ENCODE measurements around the gene IGF1.
"Not testable (repeated sequence)": the region's sequence is repeated elsewhere in the genome, so short reads cannot be mapped to it uniquely, and the experiment has no call there.

The IGF1 gene

GRCh38 chr12:102454808-102455760 lies 25.3 kb downstream of the IGF1 start:
- no peak for DNase-seq

GRCh38 chr12:102454330-102454729 lies 26.0 kb downstream of the IGF1 start:
- DNase-seq = no peak

DNA sequence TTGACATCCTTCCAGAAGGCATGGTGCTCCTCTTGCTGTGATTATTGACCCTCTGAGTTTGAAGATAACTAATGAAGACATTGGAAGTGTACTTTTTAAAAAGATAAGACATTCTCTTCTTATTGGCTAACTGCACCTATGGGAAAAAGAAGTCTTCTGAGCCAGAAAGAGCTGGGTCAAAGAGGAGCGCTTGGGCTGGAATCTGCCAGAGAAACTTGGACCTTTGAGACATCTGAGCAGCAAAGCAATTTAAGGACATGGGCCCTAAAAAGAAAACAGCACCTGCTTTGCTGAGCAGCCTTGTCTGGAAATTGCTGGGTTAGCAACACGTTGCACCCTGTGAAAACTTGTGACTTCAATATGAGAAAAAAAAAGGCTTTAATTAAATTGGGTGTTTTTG lies 27.8 kb downstream of the IGF1 start:
- no peak for DNase-seq

- not testable (repeated sequence) for DNase-seq
Observed at GRCh38 chr12:102449018-102449417, 31.3 kb downstream of the IGF1 start.

DNA sequence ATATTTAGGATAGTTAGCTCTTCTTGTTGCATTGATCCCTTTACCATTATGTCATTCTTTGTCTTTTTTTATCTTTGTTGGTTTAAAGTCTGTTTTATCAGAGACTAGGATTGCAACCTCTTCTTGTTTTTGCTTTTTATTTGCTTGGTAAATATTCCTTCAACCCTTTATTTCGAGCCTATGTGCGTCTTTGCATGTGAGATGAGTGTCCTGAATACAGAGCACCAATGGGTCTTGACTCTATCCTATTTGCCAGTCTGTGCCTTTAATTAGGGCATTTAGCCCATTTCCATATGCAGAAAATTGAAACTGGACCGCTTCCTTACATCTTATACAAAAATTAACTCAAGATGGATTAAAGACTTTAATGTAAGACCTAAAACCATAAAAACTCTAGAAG lies 32.9 kb downstream of the IGF1 start:
- DNase-seq = not testable (repeated sequence)

- no peak for DNase-seq
Observed at GRCh38 chr12:102444707-102445106, 35.7 kb downstream of the IGF1 start.

- no peak for DNase-seq
Observed at GRCh38 chr12:102444093-102444492, 36.3 kb downstream of the IGF1 start.

GRCh38 chr12:102441077-102441596 lies 39.2 kb downstream of the IGF1 start:
- DNase-seq = no peak

DNA sequence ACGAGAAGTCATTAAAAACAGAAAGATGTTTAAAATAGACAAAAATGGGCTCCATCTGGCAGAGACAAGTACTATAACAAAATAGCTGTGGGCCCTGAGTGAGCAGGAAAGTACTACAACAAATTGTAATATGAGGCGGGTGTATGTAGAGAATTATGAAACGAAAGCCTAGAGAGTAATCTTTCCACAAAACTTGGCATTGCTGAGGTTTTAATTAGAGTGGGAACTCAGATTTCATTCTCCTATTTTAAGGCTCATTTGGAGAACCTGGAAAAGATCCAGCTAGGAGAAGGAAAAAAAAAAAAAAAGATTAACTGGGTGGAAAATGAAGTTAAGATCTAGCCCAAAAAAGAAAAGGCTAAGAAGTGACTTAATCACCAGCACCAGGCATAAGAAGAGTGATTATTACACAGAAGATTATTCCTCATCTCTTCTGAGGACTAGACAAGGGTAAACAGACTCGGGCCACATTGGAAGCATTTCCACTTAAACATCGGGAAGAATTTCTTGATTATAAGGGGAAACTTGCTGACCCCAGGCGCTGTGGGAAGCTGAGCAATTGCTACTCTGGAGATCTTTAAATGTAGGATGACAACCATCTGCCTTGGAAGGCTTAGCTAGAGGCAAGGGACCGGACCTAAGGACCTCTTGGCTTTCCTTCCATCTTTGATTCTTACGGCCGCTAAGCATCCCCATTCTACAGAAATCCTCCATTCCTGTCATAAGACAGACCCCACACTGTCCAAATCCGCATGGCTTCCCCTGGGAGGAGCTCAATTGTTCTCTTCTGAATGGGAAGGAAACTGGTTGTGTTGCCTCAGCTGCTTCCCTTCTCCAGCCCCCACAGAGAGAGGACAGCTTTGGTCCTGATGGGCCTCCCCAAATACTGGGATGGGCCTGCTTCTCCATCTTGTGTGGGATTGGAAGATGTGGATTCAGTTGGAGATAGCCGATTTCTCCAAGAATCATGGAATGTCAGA lies 40.6 kb downstream of the IGF1 start:
- DNase-seq = no peak

DNA sequence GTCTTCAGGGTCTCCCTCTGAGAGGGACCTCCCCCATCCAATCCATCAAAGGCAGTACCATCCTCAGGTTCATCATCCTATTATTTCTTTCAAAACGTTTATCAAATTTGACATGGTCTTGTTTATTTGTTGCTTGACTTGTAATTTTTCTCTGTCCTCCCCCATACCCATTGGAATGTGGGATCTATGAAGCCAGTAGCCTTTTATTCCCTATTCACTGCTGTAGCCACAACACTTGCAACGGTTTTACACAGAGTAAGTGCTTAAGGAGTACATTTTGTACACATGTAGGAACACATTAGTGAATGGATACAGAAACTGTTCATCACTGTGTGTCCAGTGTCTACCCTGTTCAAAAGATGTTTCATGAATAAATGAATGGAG lies 41.5 kb downstream of the IGF1 start:
- DNase-seq = no peak

DNA sequence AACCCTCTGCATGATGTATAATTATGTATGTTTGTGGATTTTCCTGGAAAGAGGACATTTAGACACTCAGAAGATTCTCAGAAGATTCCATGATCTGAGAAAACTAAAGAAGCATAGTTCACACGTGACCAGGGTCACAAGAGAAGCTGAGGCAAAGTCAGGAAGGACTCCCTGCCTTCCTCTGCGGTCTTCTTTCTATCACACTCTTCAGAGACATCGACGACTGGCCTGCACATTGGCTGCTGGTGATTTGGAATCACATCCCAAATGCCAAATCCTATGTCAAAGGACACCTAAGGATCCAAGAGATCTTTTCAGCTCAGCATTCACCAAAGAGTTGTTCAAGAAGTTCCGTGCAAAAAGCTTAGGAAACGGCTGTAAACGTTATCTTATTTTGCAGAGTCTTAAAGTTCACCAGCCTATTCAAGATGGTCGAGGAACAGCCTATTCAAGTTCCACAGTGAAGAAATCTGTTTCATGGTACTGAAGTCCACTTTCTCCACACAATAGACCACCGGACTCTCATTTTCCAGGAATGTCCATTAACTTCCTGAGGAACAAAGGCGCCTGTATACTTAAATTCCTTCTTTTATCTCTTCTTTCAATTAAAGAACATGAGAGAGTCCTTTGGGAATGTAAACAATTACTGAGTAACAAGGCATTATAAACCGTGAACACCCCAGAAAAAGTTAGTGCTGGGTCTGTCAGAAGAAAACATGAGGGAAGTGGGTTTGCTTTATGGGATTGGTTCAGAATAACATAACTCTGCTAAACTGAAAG lies 42.1 kb downstream of the IGF1 start:
- DNase-seq = no peak

GRCh38 chr12:102437511-102437910 lies 42.9 kb downstream of the IGF1 start:
- DNase-seq = no peak

DNA sequence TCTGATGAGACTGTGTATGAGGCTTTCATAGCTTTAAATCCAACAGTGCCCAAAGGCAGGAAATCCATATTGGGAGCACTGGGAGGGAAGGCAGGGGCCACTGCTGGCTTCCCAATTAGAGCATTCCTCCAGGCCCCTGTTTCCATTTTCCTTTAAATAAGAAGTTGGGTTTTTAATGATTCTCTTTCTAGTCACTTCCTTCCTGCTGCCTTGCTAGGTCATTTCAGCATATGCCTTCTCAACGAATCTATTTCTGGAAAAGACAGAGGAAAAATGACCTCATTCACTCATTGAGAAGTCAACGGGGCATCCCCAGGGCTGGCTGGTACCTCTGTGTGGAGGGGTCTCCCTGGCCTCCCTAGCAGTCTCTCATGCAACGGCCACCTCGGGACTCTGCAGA lies 43.5 kb downstream of the IGF1 start:
- no peak for DNase-seq

DNA sequence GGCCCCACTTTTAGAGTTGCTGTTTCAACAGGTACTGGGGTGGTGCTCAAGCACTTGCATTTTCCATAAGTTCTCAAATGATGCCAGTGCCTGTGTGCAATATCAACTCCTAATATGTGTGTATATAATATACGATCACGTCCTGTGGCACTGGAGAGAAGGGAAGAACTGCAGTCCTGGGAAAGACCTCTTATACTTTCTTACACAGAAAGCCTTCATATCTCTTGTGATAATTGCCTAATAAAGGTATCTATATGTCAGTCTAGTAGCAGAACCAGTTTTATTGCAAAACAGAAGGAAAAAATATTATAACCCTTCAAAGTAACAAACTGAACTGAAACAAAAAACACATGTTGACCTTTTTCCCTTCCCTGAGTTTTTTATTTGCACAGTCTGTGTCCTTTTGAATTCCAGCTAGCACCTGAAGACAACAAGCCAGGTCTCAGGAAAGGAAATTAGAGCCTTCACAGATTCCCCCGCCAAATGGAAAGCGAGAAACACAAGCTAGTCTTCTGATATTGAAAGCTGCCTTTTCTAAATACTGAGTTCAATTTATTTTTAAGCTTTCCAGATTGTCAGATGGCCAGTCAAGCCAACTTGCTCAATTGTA lies 44.4 kb downstream of the IGF1 start:
- DNase-seq = no peak

DNA sequence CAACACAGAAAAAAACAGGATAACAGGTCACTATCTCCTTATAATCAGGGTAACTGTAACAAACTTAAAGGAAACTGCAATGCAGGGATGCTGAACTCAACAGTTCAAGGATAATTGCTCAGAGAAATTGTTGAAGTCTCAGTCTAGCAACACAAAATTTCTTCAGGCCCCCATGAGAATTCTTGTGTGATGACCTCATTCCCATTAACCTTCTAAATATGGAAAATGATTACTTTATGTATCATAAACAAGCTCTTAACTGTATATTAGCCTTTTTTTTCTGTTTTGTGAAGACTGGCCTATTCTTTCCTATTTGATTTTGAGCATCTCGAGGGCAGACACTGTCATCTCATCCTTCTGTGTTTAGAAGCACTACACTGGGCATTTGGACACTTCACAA lies 47.1 kb downstream of the IGF1 start:
- no peak for DNase-seq

DNA sequence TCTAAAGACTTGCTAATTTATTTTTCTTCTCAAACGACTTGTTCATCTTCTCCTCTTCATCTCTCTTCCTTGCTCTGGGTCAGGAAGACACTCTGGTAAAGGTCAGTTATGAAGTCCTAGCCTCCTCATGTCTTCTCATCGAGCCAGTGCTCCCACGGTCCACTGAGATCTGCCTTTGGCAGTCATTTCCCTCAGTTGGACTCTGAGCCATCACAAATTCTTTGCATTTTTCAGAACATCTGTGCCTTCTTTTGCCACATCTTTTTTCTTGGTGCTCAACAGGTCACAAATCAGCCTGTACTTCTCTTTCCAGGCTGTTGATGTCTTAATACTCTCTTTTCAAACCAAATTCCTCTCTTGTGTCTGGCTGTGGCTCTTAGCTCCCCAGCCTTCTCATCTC lies 49.7 kb downstream of the IGF1 start:
- DNase-seq = no peak

DNA sequence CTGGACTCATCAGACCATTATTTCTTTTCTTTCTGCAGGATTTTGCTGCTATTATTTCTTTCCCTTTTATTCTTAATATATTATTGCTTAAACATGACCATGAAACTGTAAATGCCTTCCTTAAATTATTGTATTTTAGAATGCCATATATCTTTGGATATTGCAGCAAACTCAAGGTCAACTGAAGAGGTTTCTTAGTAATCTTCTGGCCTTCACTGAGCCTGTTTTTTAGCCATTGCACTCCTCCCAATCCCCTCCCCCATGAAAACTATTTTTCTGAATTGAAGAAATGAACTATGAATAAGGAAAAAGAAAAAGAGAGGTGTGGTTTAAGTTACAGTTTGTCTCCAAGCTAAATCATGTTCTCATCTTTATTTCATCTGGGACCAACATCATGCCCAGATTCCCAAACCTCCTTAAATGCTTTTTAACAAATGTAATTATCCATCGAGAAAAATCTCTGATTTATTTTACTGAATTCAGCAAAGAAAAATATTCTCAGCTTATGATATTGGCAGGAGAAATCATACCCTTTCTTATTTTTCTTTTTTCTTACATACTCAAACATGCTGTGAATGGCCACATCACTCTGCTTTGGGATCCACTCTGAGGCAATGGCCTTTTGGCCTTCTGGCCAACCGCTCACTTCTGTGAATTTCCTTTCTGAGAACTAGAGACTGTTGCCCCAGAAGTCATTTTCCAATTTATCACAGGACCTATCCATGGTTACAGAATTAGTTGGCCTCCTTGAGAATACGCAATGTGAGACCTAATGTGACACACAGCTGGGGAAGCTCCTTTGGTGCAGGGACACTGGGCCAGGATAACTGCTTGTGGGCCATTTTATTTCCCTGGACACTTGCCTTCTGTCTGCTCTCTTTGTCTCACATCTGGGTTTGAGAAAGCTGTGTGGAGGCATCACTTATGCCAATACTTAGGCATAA lies 50.9 kb downstream of the IGF1 start:
- no peak for DNase-seq

GRCh38 chr12:102427543-102427941 lies 52.8 kb downstream of the IGF1 start:
- DNase-seq = no peak

DNA sequence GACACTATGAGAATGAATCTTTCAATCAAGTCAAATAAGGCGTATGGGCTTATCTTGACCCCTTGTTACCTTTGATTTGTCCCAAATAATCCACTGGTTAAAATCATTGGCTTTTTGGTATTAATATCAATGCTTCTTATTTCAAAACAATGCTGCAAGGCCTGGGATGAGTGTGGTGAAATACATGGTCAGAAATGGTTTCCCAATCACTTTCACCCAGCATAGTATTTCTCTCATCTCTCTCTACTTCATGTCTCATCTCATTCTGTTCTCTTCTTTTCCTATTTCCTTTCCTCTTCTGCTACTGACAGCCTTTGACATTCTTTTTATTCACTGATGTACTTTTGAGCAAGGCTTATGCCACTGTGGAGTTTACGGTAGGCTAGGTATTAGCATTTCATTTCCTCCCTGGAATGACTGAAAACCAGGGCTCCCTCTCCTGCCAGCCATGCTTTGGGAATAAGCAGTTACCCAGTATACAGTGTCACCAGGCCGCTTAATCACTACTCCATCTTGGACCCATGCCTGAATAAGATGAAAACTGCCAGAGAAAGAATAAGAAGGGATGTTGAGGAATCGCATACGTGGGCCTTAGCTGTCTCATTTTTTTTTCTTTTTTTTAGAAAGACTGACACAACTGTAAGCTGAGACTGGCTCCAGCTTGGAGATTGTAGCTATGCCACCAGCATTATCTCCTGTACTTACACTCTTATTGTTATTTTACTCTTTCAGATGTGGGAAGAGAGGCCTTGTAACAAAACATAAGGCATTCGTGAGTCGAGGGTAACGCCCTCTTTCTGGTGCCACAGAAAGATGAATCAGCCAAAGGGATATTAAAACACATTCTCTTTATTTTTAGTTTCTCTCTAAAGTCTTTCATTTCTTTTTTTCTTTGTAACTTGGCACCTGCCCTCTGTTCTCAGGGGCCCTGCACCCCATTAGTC lies 53.5 kb downstream of the IGF1 start:
- no peak for DNase-seq

Data from activated CD4-positive, CD25-positive, alpha-beta regulatory T cell treated with anti-CD3 and anti-CD28 coated beads, Interleukin-2, amount 50 U/mL, for 72 hours (primary cell).